Smooth muscle cell (in vitro differentiated cells): Measurements from ENCODE around the gene RRN3. TPM values are rescaled to one million over a fixed set of nuclear protein-coding genes. Genes with fewer than 3 reads are reported as not detected.
"Not testable (repeated sequence)": the region's sequence is repeated elsewhere in the genome, so short reads cannot be mapped to it uniquely, and the experiment has no call there.

Source experiments
- DNase-seq: peaks from one replicate; lab custom pipeline; 2025; ENCODE audit not compliant: unreplicated experiment; lab: John Stamatoyannopoulos, UW
- H2AFZ ChIP-seq: fragments of 200-600 bp; sonication (generic); 2 replicates; pipeline ENCODE4 v1.6.0; 2016; ENCODE audit warnings: antibody characterized with exemption, low read depth, mild to moderate bottlenecking
- H3F3A ChIP-seq: fragments of 200-600 bp; sonication (generic); 2 replicates; pipeline ENCODE4 v1.6.0; 2017; ENCODE audit warnings: antibody characterized with exemption, low read depth
- H3K27ac ChIP-seq: fragments of 200-600 bp; sonication (generic); 2 replicates; pipeline ENCODE4 v1.5.1; 2016; ENCODE audit warnings: low read depth, mild to moderate bottlenecking
- H3K27me3 ChIP-seq: fragments of 200-600 bp; sonication (generic); 2 replicates; pipeline ENCODE4 v1.6.1; 2016; ENCODE audit warnings: low read depth, mild to moderate bottlenecking
- H3K36me3 ChIP-seq: fragments of 200-600 bp; sonication (generic); 2 replicates; pipeline ENCODE4 v1.5.1; 2016; ENCODE audit warnings: low read depth
- H3K4me1 ChIP-seq: fragments of 200-600 bp; sonication (generic); 2 replicates; pipeline ENCODE4 v1.5.1; 2016; ENCODE audit warnings: low read depth
- H3K4me2 ChIP-seq: fragments of 200-600 bp; sonication (generic); 2 replicates; pipeline ENCODE4 v1.6.0; 2016; ENCODE audit warnings: mild to moderate bottlenecking
- H3K4me3 ChIP-seq: fragments of 200-600 bp; sonication (generic); 2 replicates; pipeline ENCODE4 v1.5.1; 2016; ENCODE audit warnings: mild to moderate bottlenecking
- H3K79me2 ChIP-seq: fragments of 200-600 bp; sonication (generic); 2 replicates; pipeline ENCODE4 v1.6.0; 2016; ENCODE audit warnings: low read depth, mild to moderate bottlenecking
- H3K9ac ChIP-seq: fragments of 200-600 bp; sonication (generic); 2 replicates; pipeline ENCODE4 v1.6.0; 2016; ENCODE audit warnings: low read depth
- H3K9me3 ChIP-seq: fragments of 200-600 bp; sonication (generic); replicated peaks from 2 replicates; pipeline ENCODE4 v1.5.1; 2016; ENCODE audit warnings: low read depth
- H4K20me1 ChIP-seq: fragments of 200-600 bp; sonication (generic); 2 replicates; pipeline ENCODE4 v1.6.0; 2016; ENCODE audit warnings: low read depth
- WGBS: methylation state at CpG from one replicate; pipeline ENCODE4 v1.1.7; 2016; ENCODE audit warnings: low lambda C conversion rate; 5-methylcytosine and 5-hydroxymethylcytosine counted together
- polyA plus RNA-seq: library from polyadenylated mRNA; unstranded; fragments of >200 nt; fragmentation: Nextera tagmentation; extraction: Ambion mirVana; gene quantifications from 2 replicates; pipeline ENCODE4 v1.2.1, GENCODE V29; 2016
- total RNA-seq: library from RNA; depleted of rRNA; stranded (reverse); fragments of >200 nt; gene quantifications from 2 replicates; pipeline ENCODE4 v1.2.3, GENCODE V29; 2014

Gene RRN3
- total and polyA plus RNA-seq, 2 experiments from 2014 or later = 17.7 to 47.1 TPM

- not testable (repeated sequence) for H3K79me2 ChIP-seq, H3K4me2 ChIP-seq, H3K36me3 ChIP-seq, H3K4me1 ChIP-seq, H3K9me3 ChIP-seq, H3K4me3 ChIP-seq, H2AFZ ChIP-seq, H3K27me3 ChIP-seq, H4K20me1 ChIP-seq, DNase-seq, H3K9ac ChIP-seq, H3F3A ChIP-seq, H3K27ac ChIP-seq
- WGBS = 100% methylated on average over 19 of the region's 48 CpGs
These were observed 33.8 kb upstream of the RRN3 start for GRCh38 chr16:15127641-15128425.

GRCh38 chr16:15100372-15100987 is 6.4 kb upstream of the RRN3 start:
- DNase-seq, H3K27ac ChIP-seq, H3K4me1 ChIP-seq, H4K20me1 ChIP-seq, H3F3A ChIP-seq, H3K9ac ChIP-seq, H3K27me3 ChIP-seq, H2AFZ ChIP-seq, H3K4me3 ChIP-seq, H3K4me2 ChIP-seq, H3K36me3 ChIP-seq, H3K79me2 ChIP-seq, H3K9me3 ChIP-seq: not testable (repeated sequence)
- WGBS = 87% methylated on average over 5 of the region's 5 CpGs

- not testable (repeated sequence) for H3K4me2 ChIP-seq, H3K4me1 ChIP-seq, H3K4me3 ChIP-seq, H4K20me1 ChIP-seq, H3K27me3 ChIP-seq, H3F3A ChIP-seq, H3K9me3 ChIP-seq, H3K9ac ChIP-seq, DNase-seq, H3K79me2 ChIP-seq, H2AFZ ChIP-seq, H3K36me3 ChIP-seq, H3K27ac ChIP-seq
- WGBS = 92% methylated on average over 2 of the region's 2 CpGs
These were observed 5.4 kb upstream of the RRN3 start for GRCh38 chr16:15099366-15099909.

- H3K9me3 ChIP-seq, DNase-seq, H3F3A ChIP-seq, H3K9ac ChIP-seq, H3K4me1 ChIP-seq, H3K4me3 ChIP-seq, H4K20me1 ChIP-seq, H3K36me3 ChIP-seq, H2AFZ ChIP-seq, H3K27ac ChIP-seq, H3K27me3 ChIP-seq, H3K4me2 ChIP-seq: not testable (repeated sequence)
- WGBS = 92% methylated on average over 9 of the region's 9 CpGs
- H3K79me2 ChIP-seq = peaks cover 17% of the 10 kb centered on the region
These were observed 2.5 kb upstream of the RRN3 start for GRCh38 chr16:15096583-15096972.

GRCh38 chr16:15093571-15093954 is 509 bp downstream of the RRN3 start:
- Histone ChIP-seq H3K9ac (peak overlapping the region; percentile 93), H3K4me2 (peak overlapping the region; percentile 93), H3K79me2 (peaks cover 17% of the 10 kb centered on the region), H3K4me3 (peak overlapping the region; percentile 60), H3K27ac (peak overlapping the region; percentile 82)
- not testable (repeated sequence) for H3F3A ChIP-seq, H3K4me1 ChIP-seq, H4K20me1 ChIP-seq, H3K36me3 ChIP-seq, H3K9me3 ChIP-seq, H2AFZ ChIP-seq, H3K27me3 ChIP-seq, DNase-seq
- WGBS = 15% methylated on average over 11 of the region's 14 CpGs

GRCh38 chr16:15090663-15091269 is 3.3 kb downstream of the RRN3 start:
- not testable (repeated sequence) for H3K27ac ChIP-seq, H2AFZ ChIP-seq, H3K4me1 ChIP-seq, H3K4me2 ChIP-seq, H3K4me3 ChIP-seq, H3K36me3 ChIP-seq, DNase-seq, H3K27me3 ChIP-seq, H3F3A ChIP-seq, H4K20me1 ChIP-seq, H3K9ac ChIP-seq, H3K9me3 ChIP-seq
- peaks cover 17% of the 10 kb centered on the region for H3K79me2 ChIP-seq
- 87% methylated on average over 1 of the region's 1 CpG for WGBS

- WGBS = 99% methylated on average over 3 of the region's 3 CpGs
- not testable (repeated sequence) for H3K27ac ChIP-seq, H3K79me2 ChIP-seq, H2AFZ ChIP-seq, H3K9me3 ChIP-seq, H3K27me3 ChIP-seq, DNase-seq, H4K20me1 ChIP-seq, H3K4me3 ChIP-seq, H3K4me2 ChIP-seq, H3F3A ChIP-seq, H3K4me1 ChIP-seq, H3K9ac ChIP-seq
- H3K36me3 ChIP-seq = peaks cover 15% of the 10 kb centered on the region
These were observed 11.3 kb downstream of the RRN3 start for GRCh38 chr16:15082788-15083187.

- H3K36me3 ChIP-seq, H2AFZ ChIP-seq, H3K9ac ChIP-seq, H3K27ac ChIP-seq, H3F3A ChIP-seq, H4K20me1 ChIP-seq, DNase-seq, H3K4me1 ChIP-seq, H3K4me3 ChIP-seq, H3K9me3 ChIP-seq, H3K79me2 ChIP-seq, H3K4me2 ChIP-seq, H3K27me3 ChIP-seq: not testable (repeated sequence)
- WGBS = 100% methylated on average over 1 of the region's 1 CpG
These were observed 13.2 kb downstream of the RRN3 start for GRCh38 chr16:15080883-15081282.
